Left renal cortex interstitium (tissue), 4 donors: ENCODE measurements around the gene KRCC1. TPM values are rescaled to one million over a fixed set of nuclear protein-coding genes. Genes with fewer than 3 reads are reported as not detected.
"Not testable (repeated sequence)": the region's sequence is repeated elsewhere in the genome, so short reads cannot be mapped to it uniquely, and the experiment has no call there.

Experiments used
- DNase-seq, 4 donors: peaks; one replicate each; pipeline ENCODE4 v3.0.0-alpha.2; 2013; ENCODE audit warnings: low read depth in 4 of 4, low spot score in 2 of 4, missing footprints in 1 of 4
- polyA plus RNA-seq, 4 donors: library from polyadenylated mRNA; unstranded; fragments of 120-200 nt; gene quantifications; one replicate each; pipeline ENCODE4 v1.2.1, GENCODE V29; 2013; ENCODE audit not compliant: insufficient read length in 4 of 4

The KRCC1 gene
- polyA plus RNA-seq, 4 donors, result 53.4 to 62.6 (median 56.0) TPM

DNA sequence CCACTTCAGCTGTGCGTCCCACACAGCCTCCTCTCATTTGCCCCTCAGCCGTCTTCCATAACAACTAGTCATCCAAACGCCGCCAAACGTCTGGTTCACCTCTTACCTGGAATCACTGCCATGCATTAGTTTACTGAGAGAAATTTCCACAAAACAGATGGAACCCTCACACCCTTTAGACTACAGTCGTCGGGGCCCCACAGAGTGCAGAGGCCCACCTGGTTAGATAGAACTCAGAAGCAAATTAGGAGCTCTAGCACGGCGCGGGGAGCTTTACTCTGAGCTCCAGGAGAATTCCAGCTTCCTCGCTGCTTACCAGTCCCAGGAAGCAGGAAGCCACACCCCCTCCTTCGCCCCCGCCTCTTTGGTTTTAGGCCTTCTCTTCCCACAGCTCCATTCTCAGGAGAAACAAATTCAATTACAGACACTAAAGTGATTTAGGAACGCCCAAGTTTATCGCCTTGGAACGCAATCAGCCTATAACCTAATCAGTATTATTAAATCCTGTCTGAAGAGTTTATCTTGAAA lies 48.6 kb downstream of the KRCC1 start:
- DNase-seq, result no peak

DNA sequence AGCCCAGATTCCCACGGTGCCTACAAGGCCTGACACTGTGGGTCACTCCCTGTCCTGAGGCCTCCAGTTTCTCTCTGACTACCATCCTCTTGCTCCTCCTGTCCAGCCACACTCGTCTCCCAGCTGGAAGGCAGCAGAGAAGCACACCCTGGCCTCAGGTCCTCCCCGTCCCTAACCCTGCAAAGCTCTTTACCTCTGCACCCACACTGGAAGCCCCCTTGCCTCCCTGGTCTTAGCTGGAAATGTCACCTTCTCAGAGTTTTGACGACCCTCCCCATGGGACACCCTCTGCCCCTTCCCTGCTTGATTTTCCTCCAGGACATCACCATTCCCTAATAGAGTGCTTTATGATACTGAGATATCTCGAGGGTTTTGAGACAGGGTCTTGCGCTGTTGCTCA lies 49.8 kb downstream of the KRCC1 start:
- no peak for DNase-seq

GRCh38 chr2:88003074-88003755 lies 52.4 kb downstream of the KRCC1 start:
- DNase-seq, result no peak

DNA sequence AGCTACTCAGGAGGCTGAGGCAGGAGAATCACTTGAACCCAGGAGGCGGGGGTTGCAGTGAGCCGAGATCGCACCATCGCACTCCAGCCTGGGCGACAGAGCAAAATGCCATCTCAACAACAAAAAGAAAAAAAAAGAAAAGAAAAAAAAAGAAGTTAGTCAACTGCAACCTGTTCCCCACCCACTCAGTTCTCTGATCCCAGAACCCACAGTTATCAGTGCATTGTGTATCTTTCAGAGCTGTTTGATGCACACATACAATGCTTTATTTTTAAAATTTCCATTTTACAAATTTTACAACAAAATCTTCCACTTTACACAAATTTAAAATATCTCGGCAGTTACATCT lies 53.2 kb downstream of the KRCC1 start:
- DNase-seq, result no peak

DNA sequence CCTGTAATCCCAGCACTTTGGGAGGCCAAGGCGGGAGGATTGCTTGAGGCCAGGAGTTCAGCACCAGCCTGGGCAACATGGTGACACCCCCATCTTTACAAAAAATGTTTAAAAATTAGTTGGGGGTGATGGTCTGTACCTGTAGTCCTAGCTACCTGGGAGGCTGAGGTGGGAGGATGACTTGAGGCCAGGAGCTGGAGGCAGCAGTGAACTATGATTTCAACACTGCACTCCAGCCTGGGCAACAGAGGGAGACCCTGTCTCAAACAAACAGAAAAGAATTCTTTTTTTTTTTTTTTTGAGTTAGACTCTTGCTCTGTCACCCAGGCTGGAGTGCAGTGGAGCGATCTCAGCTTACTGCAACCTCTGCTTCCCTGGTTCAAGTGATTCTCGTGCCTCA lies 55.1 kb downstream of the KRCC1 start:
- DNase-seq, result not testable (repeated sequence)

DNA sequence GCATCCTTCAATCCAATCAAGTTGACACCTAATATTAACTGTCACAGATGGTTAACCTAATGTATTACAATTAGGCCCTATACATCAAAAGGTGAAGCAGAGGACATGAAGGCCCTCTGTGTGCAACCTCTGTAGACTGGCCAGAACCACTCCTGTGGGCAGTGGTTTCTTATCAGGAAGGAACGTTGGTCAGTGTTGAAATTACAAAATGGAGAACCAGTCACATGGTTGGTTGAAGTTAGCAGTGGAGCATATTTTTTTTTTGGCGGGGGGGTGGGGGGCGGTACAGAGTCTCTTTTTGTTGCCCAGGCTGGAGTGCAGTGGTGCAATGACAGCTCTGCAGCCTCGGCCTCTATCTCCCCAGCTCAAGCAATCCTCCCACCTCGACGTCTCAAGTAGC lies 59.0 kb downstream of the KRCC1 start:
- no peak for DNase-seq

GRCh38 chr2:87995756-87996155 lies 59.8 kb downstream of the KRCC1 start:
- no peak for DNase-seq

GRCh38 chr2:87994304-87994850 lies 61.2 kb downstream of the KRCC1 start:
- DNase-seq, result not testable (repeated sequence)

- not testable (repeated sequence) for DNase-seq
Measured at GRCh38 chr2:87992569-87992968, 63.0 kb downstream of the KRCC1 start.

GRCh38 chr2:87987473-87987872 lies 68.1 kb downstream of the KRCC1 start:
- DNase-seq, result not testable (repeated sequence)

DNA sequence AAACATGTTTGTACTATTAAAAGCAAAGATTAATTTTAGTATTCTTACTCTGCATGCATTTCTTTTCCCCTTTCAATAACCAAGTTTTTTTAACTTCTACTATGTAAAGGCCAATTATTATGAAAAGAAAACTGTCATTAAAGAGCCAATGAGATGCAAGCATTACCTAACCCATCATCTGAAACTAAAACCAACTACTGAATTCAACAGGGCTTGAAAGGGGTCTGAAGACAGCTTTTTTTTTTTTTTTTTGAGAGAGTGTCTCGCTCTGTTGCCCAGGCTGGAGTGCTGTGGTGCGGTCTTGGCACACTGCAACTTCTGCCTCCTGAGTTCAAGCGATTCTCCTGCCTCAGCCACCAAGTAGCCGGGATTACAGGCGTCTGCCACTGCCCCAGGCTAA lies 69.7 kb downstream of the KRCC1 start:
- DNase-seq, result not testable (repeated sequence)

DNA sequence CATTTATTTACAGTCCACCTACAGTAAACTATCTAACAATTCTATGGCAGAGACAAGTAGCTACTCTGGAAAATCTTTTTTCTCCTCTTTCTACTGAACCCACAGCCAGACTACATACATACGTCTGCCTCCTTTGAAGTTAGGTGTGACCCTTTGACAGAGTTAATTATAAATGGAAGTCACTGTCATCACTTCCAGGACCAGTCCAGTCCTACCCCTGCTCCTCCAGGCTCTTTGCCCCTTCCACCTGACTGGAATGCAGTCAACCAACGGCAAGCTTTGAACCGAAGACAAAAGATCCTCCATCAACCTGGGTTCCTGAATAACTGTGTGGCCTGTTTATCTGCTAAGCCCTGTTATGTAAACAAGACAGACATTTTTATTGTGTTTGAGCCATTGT lies 74.4 kb downstream of the KRCC1 start:
- DNase-seq, result not testable (repeated sequence)

Other genes starting within 250 kb of the KRCC1 start
- gene RGPD2, start 230.0 kb downstream of the KRCC1 start, polyA plus RNA-seq, result 1 to 10 TPM; 1.5 to 9.1 (median 4.2) TPM
- not detected for gene RNU2-63P, start 39.2 kb downstream of the KRCC1 start, polyA plus RNA-seq
- not detected for gene SMYD1, start 12.0 kb upstream of the KRCC1 start, polyA plus RNA-seq
- gene FABP1, start 72.3 kb upstream of the KRCC1 start, polyA plus RNA-seq, result 10 to 100 TPM; 18.6 to 72.2 (median 23.2) TPM
- 10 to 100 TPM; 21.9 to 52.2 (median 30.2) TPM for gene THNSL2, start 114.6 kb upstream of the KRCC1 start, polyA plus RNA-seq